DOHH2 (cell line): ENCODE data around the gene GGCT.

Source experiments
- CTCF ChIP-seq: fragments of 200-600 bp; sonication (generic); IDR thresholded peaks from one replicate; pipeline ENCODE4 v1.5.1; 2014; ENCODE audit warnings: antibody characterized with exemption, mild to moderate bottlenecking, low read depth, low read length; ENCODE audit not compliant: poor library complexity, severe bottlenecking
- EZH2phosphoT487 ChIP-seq: fragments of 200-600 bp; sonication (generic); IDR thresholded peaks from 2 replicates; pipeline ENCODE4 v1.6.1; 2017; ENCODE audit warnings: borderline replicate concordance, mild to moderate bottlenecking, antibody characterized with exemption, low read length, moderate library complexity, mixed read lengths

GRCh38 chr7:30485667-30486066, 19.0 kb downstream of the GGCT start:
- TF ChIP-seq CTCF = no peak
- TF ChIP-seq EZH2phosphoT487 = no peak
